Measurements from ENCODE around the gene EFNA5. TPM values are rescaled to one million over a fixed set of nuclear protein-coding genes. Genes with fewer than 3 reads are reported as not detected.
A peak's percentile ranks its signal among the peaks of the same experiment; 100 is the strongest.

Gene EFNA5
- total and polyA plus RNA-seq, 2 experiments from 2014 or later = 8.5 to 18.8 TPM

DNA sequence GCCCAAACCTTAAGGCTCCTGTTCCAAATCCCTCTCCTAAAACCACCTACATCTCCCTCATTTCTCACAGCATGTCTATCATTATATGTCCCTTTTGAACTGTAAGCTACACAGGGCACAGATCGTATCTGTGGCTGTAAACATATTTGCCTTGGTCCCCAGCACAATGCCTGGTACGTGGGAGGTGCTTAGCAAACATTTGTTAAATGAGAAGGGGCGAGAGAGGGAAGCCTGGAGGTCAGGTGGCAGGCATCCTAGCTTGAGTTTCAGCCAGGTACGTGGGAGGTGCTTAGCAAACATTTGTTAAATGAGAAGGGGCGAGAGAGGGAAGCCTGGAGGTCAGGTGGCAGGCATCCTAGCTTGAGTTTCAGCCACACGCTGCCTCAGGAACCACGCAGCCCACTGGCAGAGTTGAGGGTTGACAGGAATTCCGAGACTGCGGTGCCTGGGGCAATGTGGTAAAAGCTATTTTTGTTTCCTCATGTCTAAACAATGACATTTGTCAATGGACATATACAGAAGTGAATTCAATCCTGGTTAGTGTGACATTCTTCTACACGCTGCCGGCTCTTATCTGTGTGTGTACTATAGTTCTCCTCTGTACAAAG, 113.6 kb downstream of the EFNA5 start:
- H3K36me3 ChIP-seq (replicated peaks; ENCODE audit: insufficient read depth, low read depth) = no peaks in the 10 kb centered on the region
- no peak overlapping the region for H2AFZ ChIP-seq
- peaks cover 74% of the 10 kb centered on the region for H3K79me2 ChIP-seq
- no peaks in the 10 kb centered on the region for H3K9me3 ChIP-seq (ENCODE audit: low read depth)
- no peak overlapping the region for H3K4me3 ChIP-seq
- DNase-seq (ENCODE audit: low spot score) = peak; percentile 37
- peak overlapping the region; percentile 11 for H3K27ac ChIP-seq
- H3K9me2 ChIP-seq (replicated peaks; ENCODE audit: insufficient read depth) = no peaks in the 10 kb centered on the region
- WGBS (ENCODE audit: low lambda C conversion rate, missing lambda C conversion rate) = 31% methylated on average over 11 of the region's 11 CpGs
- H3K4me2 ChIP-seq = no peak overlapping the region
- H4K20me1 ChIP-seq (ENCODE audit: insufficient read depth, poor library complexity, severe bottlenecking) = no peaks in the 10 kb centered on the region
- H3K27me3 ChIP-seq = no peaks in the 10 kb centered on the region
- H3K4me1 ChIP-seq (ENCODE audit: insufficient read depth) = peaks cover 10% of the 10 kb centered on the region
- TF ChIP-seq, protein P1, sequence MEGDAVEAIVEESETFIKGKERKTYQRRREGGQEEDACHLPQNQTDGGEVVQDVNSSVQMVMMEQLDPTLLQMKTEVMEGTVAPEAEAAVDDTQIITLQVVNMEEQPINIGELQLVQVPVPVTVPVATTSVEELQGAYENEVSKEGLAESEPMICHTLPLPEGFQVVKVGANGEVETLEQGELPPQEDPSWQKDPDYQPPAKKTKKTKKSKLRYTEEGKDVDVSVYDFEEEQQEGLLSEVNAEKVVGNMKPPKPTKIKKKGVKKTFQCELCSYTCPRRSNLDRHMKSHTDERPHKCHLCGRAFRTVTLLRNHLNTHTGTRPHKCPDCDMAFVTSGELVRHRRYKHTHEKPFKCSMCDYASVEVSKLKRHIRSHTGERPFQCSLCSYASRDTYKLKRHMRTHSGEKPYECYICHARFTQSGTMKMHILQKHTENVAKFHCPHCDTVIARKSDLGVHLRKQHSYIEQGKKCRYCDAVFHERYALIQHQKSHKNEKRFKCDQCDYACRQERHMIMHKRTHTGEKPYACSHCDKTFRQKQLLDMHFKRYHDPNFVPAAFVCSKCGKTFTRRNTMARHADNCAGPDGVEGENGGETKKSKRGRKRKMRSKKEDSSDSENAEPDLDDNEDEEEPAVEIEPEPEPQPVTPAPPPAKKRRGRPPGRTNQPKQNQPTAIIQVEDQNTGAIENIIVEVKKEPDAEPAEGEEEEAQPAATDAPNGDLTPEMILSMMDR (IDR thresholded peaks at IDR 0.05; ENCODE audit: poor library complexity) = no peak
- no peak for TF ChIP-seq EZH2 (IDR thresholded peaks at IDR 0.05; ENCODE audit: borderline replicate concordance)
- no peak for TF ChIP-seq EZH2phosphoT487 (IDR thresholded peaks at IDR 0.05; ENCODE audit: low read depth, severe bottlenecking, unreplicated experiment)

GRCh38 chr5:107556575-107556974, 114.2 kb downstream of the EFNA5 start:
- DNase-seq (ENCODE audit: low spot score) = no peak
- Histone ChIP-seq H3K4me2 (no peak overlapping the region), H2AFZ (no peak overlapping the region), H3K9me2 (replicated peaks; ENCODE audit: insufficient read depth) (no peaks in the 10 kb centered on the region), H3K4me3 (no peak overlapping the region), H4K20me1 (ENCODE audit: insufficient read depth, poor library complexity, severe bottlenecking) (no peaks in the 10 kb centered on the region), H3K27me3 (no peaks in the 10 kb centered on the region), H3K36me3 (replicated peaks; ENCODE audit: insufficient read depth, low read depth) (no peaks in the 10 kb centered on the region), H3K79me2 (peaks cover 74% of the 10 kb centered on the region), H3K27ac (no peak overlapping the region), H3K4me1 (ENCODE audit: insufficient read depth) (peaks cover 10% of the 10 kb centered on the region), H3K9me3 (ENCODE audit: low read depth) (no peaks in the 10 kb centered on the region)
- WGBS (ENCODE audit: low lambda C conversion rate, missing lambda C conversion rate) = 99% methylated on average over 7 of the region's 7 CpGs
- TF ChIP-seq, protein P1 (IDR thresholded peaks at IDR 0.05; ENCODE audit: poor library complexity) = no peak

DNA sequence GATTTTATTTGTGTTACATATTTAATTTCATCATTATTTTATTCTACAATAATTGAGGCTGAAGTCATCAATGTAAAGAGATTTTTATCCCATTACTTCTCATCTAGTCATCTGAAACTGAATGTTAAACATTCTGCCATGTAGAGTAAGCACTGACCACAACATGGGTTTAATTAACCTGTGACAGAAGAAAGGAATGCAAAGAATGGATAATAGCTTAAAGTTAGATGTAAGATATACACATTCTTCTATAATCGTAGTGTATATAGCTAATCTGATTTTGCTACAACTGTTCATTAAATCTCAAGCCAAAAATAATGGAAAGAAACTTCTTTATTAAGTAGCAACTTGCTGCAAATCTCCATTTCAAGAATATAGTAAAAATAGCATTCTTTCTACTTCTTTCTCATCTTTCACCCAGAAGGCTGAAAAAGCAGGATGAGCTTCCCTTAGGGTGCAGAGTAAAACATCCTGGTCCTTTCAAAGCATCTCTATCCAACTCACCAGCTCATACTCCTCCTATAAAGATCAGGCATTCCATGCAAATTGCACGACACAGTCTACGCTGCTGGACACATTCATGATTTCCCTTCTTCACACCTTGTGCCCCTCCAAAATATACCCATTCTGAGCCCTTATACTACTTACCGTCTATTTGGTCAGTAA, 115.2 kb downstream of the EFNA5 start:
- Histone ChIP-seq H3K36me3 (replicated peaks; ENCODE audit: insufficient read depth, low read depth) (no peaks in the 10 kb centered on the region), H3K27ac (no peak overlapping the region), H3K4me3 (no peak overlapping the region), H3K4me1 (ENCODE audit: insufficient read depth) (peaks cover 10% of the 10 kb centered on the region), H3K9me3 (ENCODE audit: low read depth) (no peaks in the 10 kb centered on the region), H4K20me1 (ENCODE audit: insufficient read depth, poor library complexity, severe bottlenecking) (no peaks in the 10 kb centered on the region), H3K27me3 (no peaks in the 10 kb centered on the region), H3K79me2 (peaks cover 73% of the 10 kb centered on the region), H3K4me2 (no peak overlapping the region), H2AFZ (no peak overlapping the region), H3K9me2 (replicated peaks; ENCODE audit: insufficient read depth) (no peaks in the 10 kb centered on the region)
- TF ChIP-seq EZH2 (IDR thresholded peaks at IDR 0.05; ENCODE audit: borderline replicate concordance) (no peak), EZH2phosphoT487 (IDR thresholded peaks at IDR 0.05; ENCODE audit: low read depth, severe bottlenecking, unreplicated experiment) (no peak)
- TF ChIP-seq, protein P1 (IDR thresholded peaks at IDR 0.05; ENCODE audit: poor library complexity) = no peak
- WGBS (ENCODE audit: low lambda C conversion rate, missing lambda C conversion rate) = 83% methylated on average over 4 of the region's 4 CpGs
- DNase-seq (ENCODE audit: low spot score) = no peak
